H9 (cell line): ENCODE measurements around the gene CLMP. TPM values are rescaled to one million over a fixed set of nuclear protein-coding genes. Genes with fewer than 3 reads are reported as not detected.

ENCODE experiments used
- DNase-seq: peaks from one replicate; pipeline ENCODE4 v3.0.0-alpha.2; 2017
- H2AFZ ChIP-seq: one replicate; pipeline ENCODE4 v1.6.1; 2013; ENCODE audit warnings: mild to moderate bottlenecking, low read length, control low read depth, moderate library complexity
- H2AK5ac ChIP-seq: 2 replicates; pipeline ENCODE4 v1.6.1; 2013; ENCODE audit warnings: low read length, control low read depth, mixed read lengths; ENCODE audit not compliant: insufficient read length
- H2BK120ac ChIP-seq: one replicate; pipeline ENCODE4 v1.6.1; 2013; ENCODE audit warnings: low read depth, mild to moderate bottlenecking, low read length, control low read depth, inconsistent platforms; ENCODE audit not compliant: poor library complexity, severe bottlenecking
- H2BK12ac ChIP-seq: 2 replicates; pipeline ENCODE4 v1.6.1; 2013; ENCODE audit warnings: low read length, control low read depth, mixed read lengths, low read depth; ENCODE audit not compliant: insufficient read length
- H2BK15ac ChIP-seq: 2 replicates; pipeline ENCODE4 v1.6.1; 2013; ENCODE audit warnings: low read depth, low read length, control low read depth
- H2BK20ac ChIP-seq: one replicate; pipeline ENCODE4 v1.6.1; 2013; ENCODE audit warnings: low read depth, mild to moderate bottlenecking, low read length, control low read depth, inconsistent platforms; ENCODE audit not compliant: poor library complexity, severe bottlenecking
- H2BK5ac ChIP-seq: 2 replicates; pipeline ENCODE4 v1.6.1; 2013; ENCODE audit warnings: low read length, control low read depth, mixed read lengths; ENCODE audit not compliant: insufficient read length
- H3K14ac ChIP-seq: 2 replicates; pipeline ENCODE4 v1.6.1; 2013; ENCODE audit warnings: low read length, control low read depth; ENCODE audit not compliant: insufficient read depth
- H3K18ac ChIP-seq: 2 replicates; pipeline ENCODE4 v1.6.1; 2013; ENCODE audit warnings: low read depth, mild to moderate bottlenecking, mixed read lengths, low read length, control low read depth; ENCODE audit not compliant: insufficient read length
- H3K23ac ChIP-seq: 2 replicates; pipeline ENCODE4 v1.6.1; 2013; ENCODE audit warnings: low read length, control low read depth, mixed read lengths, low read depth; ENCODE audit not compliant: insufficient read length
- H3K23me2 ChIP-seq: 2 replicates; pipeline ENCODE4 v1.6.1; 2013; ENCODE audit warnings: low read depth, mild to moderate bottlenecking, mixed read lengths, low read length, control low read depth; ENCODE audit not compliant: insufficient read length, poor library complexity, severe bottlenecking
- H3K27ac ChIP-seq: 2 replicates; pipeline ENCODE4 v1.5.1; 2013; ENCODE audit warnings: low read length, control low read depth, mixed read lengths, low read depth; ENCODE audit not compliant: insufficient read length
- H3K27me3 ChIP-seq: 2 replicates; pipeline ENCODE4 v1.6.1; 2013; ENCODE audit warnings: low read length, control low read depth, inconsistent platforms; ENCODE audit not compliant: insufficient read depth
- H3K4ac ChIP-seq: 2 replicates; pipeline ENCODE4 v1.6.1; 2013; ENCODE audit warnings: low read depth, mild to moderate bottlenecking, control low read depth, inconsistent platforms, low read length, moderate library complexity
- H3K4me1 ChIP-seq: 2 replicates; pipeline ENCODE4 v1.6.1; 2013; ENCODE audit warnings: low read length, control low read depth, inconsistent platforms; ENCODE audit not compliant: insufficient read depth
- H3K4me2 ChIP-seq: 2 replicates; pipeline ENCODE4 v1.6.1; 2013; ENCODE audit warnings: low read length, control low read depth, mixed read lengths; ENCODE audit not compliant: insufficient read length, insufficient read depth
- H3K56ac ChIP-seq: 2 replicates; pipeline ENCODE4 v1.6.1; 2013; ENCODE audit warnings: low read depth, mild to moderate bottlenecking, mixed read lengths, low read length, control low read depth; ENCODE audit not compliant: insufficient read length
- H3K79me1 ChIP-seq: 2 replicates; pipeline ENCODE4 v1.6.1; 2013; ENCODE audit warnings: low read depth, mild to moderate bottlenecking, moderate library complexity, low read length, control low read depth, inconsistent platforms; ENCODE audit not compliant: insufficient read depth, poor library complexity, severe bottlenecking
- H3K79me2 ChIP-seq: 2 replicates; pipeline ENCODE4 v1.6.1; 2013; ENCODE audit warnings: low read length, control low read depth, inconsistent platforms; ENCODE audit not compliant: insufficient read depth
- H3K9ac ChIP-seq: 2 replicates; pipeline ENCODE4 v1.6.1; 2013; ENCODE audit warnings: low read length, control low read depth, mixed read lengths; ENCODE audit not compliant: insufficient read length; ENCODE audit errors: extremely low read depth
- H3K9me3 ChIP-seq: one replicate; pipeline ENCODE4 v1.6.1; 2013; ENCODE audit warnings: low read depth, low read length, inconsistent platforms; ENCODE audit not compliant: control insufficient read depth
- H3T11ph ChIP-seq: one replicate; pipeline ENCODE4 v1.6.1; 2013; ENCODE audit warnings: mild to moderate bottlenecking, low read length, control low read depth, inconsistent platforms
- H4K20me1 ChIP-seq: one replicate; pipeline ENCODE4 v1.6.1; 2013; ENCODE audit not compliant: control insufficient read depth, insufficient read length, insufficient read depth
- H4K5ac ChIP-seq: 2 replicates; pipeline ENCODE4 v1.6.1; 2013; ENCODE audit warnings: low read depth, mild to moderate bottlenecking, mixed read lengths, low read length, control low read depth; ENCODE audit not compliant: insufficient read length
- H4K8ac ChIP-seq: replicated peaks from 2 replicates; pipeline ENCODE4 v1.6.1; 2013; ENCODE audit warnings: low read length, control low read depth, mixed read lengths, low read depth; ENCODE audit not compliant: insufficient read length
- H4K91ac ChIP-seq: 2 replicates; pipeline ENCODE4 v1.6.1; 2013; ENCODE audit warnings: low read depth, mild to moderate bottlenecking, moderate library complexity, mixed read lengths, low read length, control low read depth; ENCODE audit not compliant: insufficient read length
- H3K27ac Mint-ChIP-seq, 3 experiments: 2 replicates in 2 of 3; 3 replicates in 1 of 3; pipeline ENCODE4 v1.8.0; 2020 to 2021; ENCODE audit warnings: mixed read lengths in 3 of 3, mild to moderate bottlenecking in 1 of 3, moderate library complexity in 1 of 3
- H3K27me3 Mint-ChIP-seq: 2 replicates; pipeline ENCODE4 v1.8.0; 2021; ENCODE audit warnings: low read depth, mild to moderate bottlenecking, moderate library complexity, mixed read lengths
- H3K36me3 Mint-ChIP-seq, 3 experiments: 2 replicates in 2 of 3; 3 replicates in 1 of 3; pipeline ENCODE4 v1.8.0; 2020 to 2021; ENCODE audit warnings: low read depth in 3 of 3, mixed read lengths in 3 of 3; ENCODE audit not compliant: insufficient read depth in 1 of 3
- H3K4me1 Mint-ChIP-seq, 2 experiments: 2 replicates each; pipeline ENCODE4 v1.8.0; 2020; ENCODE audit warnings: mixed read lengths in 2 of 2
- H3K4me3 Mint-ChIP-seq, 2 experiments: 2 replicates in 1 of 2; 3 replicates in 1 of 2; pipeline ENCODE4 v1.8.0; 2020 to 2021; ENCODE audit warnings: mild to moderate bottlenecking in 2 of 2, mixed read lengths in 2 of 2, moderate library complexity in 1 of 2
- H3K9me3 Mint-ChIP-seq, 2 experiments: 2 replicates in 1 of 2; 3 replicates in 1 of 2; pipeline ENCODE4 v1.8.0; 2020; ENCODE audit warnings: mild to moderate bottlenecking in 2 of 2, mixed read lengths in 2 of 2, moderate library complexity in 1 of 2
- WGBS: extraction: QIAGEN DNeasy Blood & Tissue Kit; methylation state at CpG from one replicate; pipeline ENCODE4 v1.1.7; 2013; ENCODE audit warnings: missing lambda C conversion rate, low lambda C conversion rate, mixed read lengths; ENCODE audit not compliant: insufficient read length; ENCODE audit errors: extremely low coverage; 5-methylcytosine and 5-hydroxymethylcytosine counted together
- total RNA-seq: library from RNA; stranded (reverse); gene quantifications from 2 replicates; pipeline ENCODE4 v1.2.1, GENCODE V29; 2021
- TF ChIP-seq, protein P1 (sequence below): fragments of 200-600 bp; sonication (generic); conservative IDR thresholded peaks from 3 replicates; pipeline ENCODE4 v1.8.0; 2021; ENCODE audit warnings: antibody characterized with exemption, mild to moderate bottlenecking

Gene CLMP
- total RNA-seq, 1 experiment from 2014 or later, result 13.8 TPM

DNA sequence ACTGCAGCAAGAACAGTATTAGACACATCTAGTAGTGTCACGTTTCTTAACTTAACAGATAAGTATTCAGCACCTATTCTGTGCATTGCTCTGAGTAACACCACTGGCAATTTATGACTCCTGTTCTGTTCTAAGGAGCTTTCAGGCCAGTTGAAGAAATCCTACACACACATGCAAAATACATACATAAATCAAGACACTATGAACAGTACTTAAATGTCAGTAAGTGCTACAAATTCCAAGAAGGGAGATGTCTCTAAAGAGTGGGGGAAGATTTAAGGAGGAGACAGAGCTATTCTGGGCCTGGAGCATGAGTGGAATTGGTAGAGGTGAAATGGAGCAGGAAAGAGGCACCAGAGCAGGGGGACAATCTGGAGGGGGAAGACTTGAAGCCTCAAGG, 46.2 kb upstream of the CLMP start:
- Histone ChIP-seq H4K20me1 (no peaks in the 10 kb centered on the region), H3K9ac (no peak overlapping the region), H3K18ac (no peak overlapping the region), H2BK15ac (no peak overlapping the region), H4K8ac (no peak overlapping the region), H2AK5ac (no peak overlapping the region), H2BK5ac (no peak overlapping the region), H4K91ac (no peak overlapping the region), H3K4me2 (no peak overlapping the region), H3K9me3 (no peaks in the 10 kb centered on the region), H3T11ph (no peak overlapping the region), H3K27ac (no peak overlapping the region), H3K79me2 (no peaks in the 10 kb centered on the region), H3K56ac (no peak overlapping the region), H3K4me1 (peaks cover 7% of the 10 kb centered on the region; the same call in 1 of the 2 replicates), H3K14ac (no peak overlapping the region), H2AFZ (no peak overlapping the region), H3K27me3 (no peaks in the 10 kb centered on the region), H3K23ac (no peak overlapping the region), H3K79me1 (no peaks in the 10 kb centered on the region), H3K4ac (no peak overlapping the region), H2BK20ac (no peak overlapping the region), H2BK12ac (no peak overlapping the region), H4K5ac (no peak overlapping the region), H2BK120ac (no peak overlapping the region), H3K23me2 (no peaks in the 10 kb centered on the region)
- no peak for DNase-seq
- no peaks in the 10 kb centered on the region for H3K27me3 Mint-ChIP-seq
- no peaks in the 10 kb centered on the region for H3K36me3 Mint-ChIP-seq
- TF ChIP-seq, protein P1, sequence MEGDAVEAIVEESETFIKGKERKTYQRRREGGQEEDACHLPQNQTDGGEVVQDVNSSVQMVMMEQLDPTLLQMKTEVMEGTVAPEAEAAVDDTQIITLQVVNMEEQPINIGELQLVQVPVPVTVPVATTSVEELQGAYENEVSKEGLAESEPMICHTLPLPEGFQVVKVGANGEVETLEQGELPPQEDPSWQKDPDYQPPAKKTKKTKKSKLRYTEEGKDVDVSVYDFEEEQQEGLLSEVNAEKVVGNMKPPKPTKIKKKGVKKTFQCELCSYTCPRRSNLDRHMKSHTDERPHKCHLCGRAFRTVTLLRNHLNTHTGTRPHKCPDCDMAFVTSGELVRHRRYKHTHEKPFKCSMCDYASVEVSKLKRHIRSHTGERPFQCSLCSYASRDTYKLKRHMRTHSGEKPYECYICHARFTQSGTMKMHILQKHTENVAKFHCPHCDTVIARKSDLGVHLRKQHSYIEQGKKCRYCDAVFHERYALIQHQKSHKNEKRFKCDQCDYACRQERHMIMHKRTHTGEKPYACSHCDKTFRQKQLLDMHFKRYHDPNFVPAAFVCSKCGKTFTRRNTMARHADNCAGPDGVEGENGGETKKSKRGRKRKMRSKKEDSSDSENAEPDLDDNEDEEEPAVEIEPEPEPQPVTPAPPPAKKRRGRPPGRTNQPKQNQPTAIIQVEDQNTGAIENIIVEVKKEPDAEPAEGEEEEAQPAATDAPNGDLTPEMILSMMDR, result no peak
- no peaks in the 10 kb centered on the region for H3K9me3 Mint-ChIP-seq
- WGBS, result no CpG with 5 or more reads among the region's 1 CpG
- H3K27ac Mint-ChIP-seq, result no peak overlapping the region
- H3K4me3 Mint-ChIP-seq, result no peak overlapping the region
- H3K4me1 Mint-ChIP-seq, result peaks cover 15 to 23% of the 10 kb centered on the region in 2 experiments
